ACC112 (cell line): ENCODE measurements around the gene OTX2.

Experiments
- H2AFZ ChIP-seq: fragments of 200-600 bp; sonication (generic); one replicate; pipeline ENCODE4 v1.6.0; 2017; ENCODE audit warnings: antibody characterized with exemption, low read length; ENCODE audit not compliant: unreplicated experiment
- H3K27ac ChIP-seq: fragments of 200-600 bp; sonication (generic); 2 replicates; pipeline ENCODE4 v1.5.1; 2014; ENCODE audit warnings: low read depth, mild to moderate bottlenecking, antibody characterized with exemption, low read length, moderate library complexity
- H3K27me3 ChIP-seq: fragments of 200-600 bp; sonication (generic); 2 replicates; pipeline ENCODE4 v1.6.1; 2014; ENCODE audit warnings: mild to moderate bottlenecking, antibody characterized with exemption, low read length, moderate library complexity, mixed read lengths; ENCODE audit not compliant: insufficient read depth
- H3K36me3 ChIP-seq: fragments of 200-600 bp; sonication (generic); 2 replicates; pipeline ENCODE4 v1.6.1; 2016; ENCODE audit warnings: mild to moderate bottlenecking, antibody characterized with exemption, low read length, moderate library complexity, mixed read lengths; ENCODE audit not compliant: insufficient read depth
- H3K4me1 ChIP-seq: fragments of 200-600 bp; sonication (generic); one replicate; pipeline ENCODE4 v1.6.1; 2016; ENCODE audit warnings: low read length, mixed read lengths; ENCODE audit not compliant: insufficient read depth, unreplicated experiment, control insufficient read depth
- H3K4me3 ChIP-seq: fragments of 200-600 bp; sonication (generic); 2 replicates; pipeline ENCODE4 v1.5.1; 2014; ENCODE audit warnings: mild to moderate bottlenecking, low read depth, low read length
- H3K79me2 ChIP-seq: fragments of 200-600 bp; sonication (generic); one replicate; pipeline ENCODE4 v1.6.0; 2016; ENCODE audit warnings: low read length; ENCODE audit not compliant: control insufficient read depth, unreplicated experiment, insufficient read depth

OTX2 gene

GRCh38 chr14:56810147-56810719, at the start of gene OTX2:
OTX2 (minus strand) TSS chr14:56810479; CDS start chr14:56805456, 5,023 bp downstream.
- no peak within 1 kb of the TSS for H3K4me3 ChIP-seq
- H3K27me3 ChIP-seq = peaks cover 98% of the 10 kb centered on the region

GRCh38 chr14:56858422-56858821, 48.1 kb upstream of the OTX2 start:
- peaks cover 13% of the 10 kb centered on the region; the same call in 1 of the 2 replicates for H3K27me3 ChIP-seq
- no peak overlapping the region for H2AFZ ChIP-seq
- no peaks in the 10 kb centered on the region for H3K4me1 ChIP-seq
- no peaks in the 10 kb centered on the region for H3K79me2 ChIP-seq
- H3K4me3 ChIP-seq = no peak overlapping the region
- H3K27ac ChIP-seq = no peak overlapping the region
- H3K36me3 ChIP-seq = no peaks in the 10 kb centered on the region

More at GRCh38 chr14:56810147-56810719, at the start of gene OTX2:
- Histone ChIP-seq H3K27ac (no peak within 1 kb of the TSS), H2AFZ (no peak within 1 kb of the TSS), H3K4me1 (no peaks in the 10 kb centered on the region), H3K36me3 (no peaks in the 10 kb centered on the region), H3K79me2 (no peaks in the 10 kb centered on the region)

- no peak overlapping the region for H3K27ac ChIP-seq
- no peaks in the 10 kb centered on the region for H3K79me2 ChIP-seq
- no peaks in the 10 kb centered on the region for H3K4me1 ChIP-seq
- H3K4me3 ChIP-seq = no peak overlapping the region
- H3K27me3 ChIP-seq = peaks cover 13% of the 10 kb centered on the region; the same call in 1 of the 2 replicates
- H3K36me3 ChIP-seq = no peaks in the 10 kb centered on the region
- no peak overlapping the region for H2AFZ ChIP-seq
Observed at GRCh38 chr14:56857216-56857615, 46.9 kb upstream of the OTX2 start.

GRCh38 chr14:56855891-56856461, 45.7 kb upstream of the OTX2 start:
- H3K4me1 ChIP-seq = no peaks in the 10 kb centered on the region
- no peaks in the 10 kb centered on the region for H3K36me3 ChIP-seq
- H2AFZ ChIP-seq = no peak overlapping the region
- H3K27ac ChIP-seq = no peak overlapping the region
- H3K79me2 ChIP-seq = no peaks in the 10 kb centered on the region
- H3K4me3 ChIP-seq = no peak overlapping the region
- peaks cover 13% of the 10 kb centered on the region; the same call in 1 of the 2 replicates for H3K27me3 ChIP-seq

- Histone ChIP-seq H2AFZ (no peak overlapping the region), H3K27ac (no peak overlapping the region), H3K79me2 (no peaks in the 10 kb centered on the region), H3K36me3 (no peaks in the 10 kb centered on the region), H3K27me3 (peaks cover 13% of the 10 kb centered on the region; the same call in 1 of the 2 replicates), H3K4me3 (no peak overlapping the region), H3K4me1 (no peaks in the 10 kb centered on the region)
Observed at GRCh38 chr14:56854325-56854724, 44.0 kb upstream of the OTX2 start.

GRCh38 chr14:56846970-56847930, 37.0 kb upstream of the OTX2 start:
- Histone ChIP-seq H2AFZ (no peak overlapping the region), H3K79me2 (no peaks in the 10 kb centered on the region), H3K27ac (no peak overlapping the region), H3K4me3 (no peak overlapping the region), H3K4me1 (no peaks in the 10 kb centered on the region), H3K27me3 (no peaks in the 10 kb centered on the region), H3K36me3 (no peaks in the 10 kb centered on the region)

GRCh38 chr14:56844406-56845002, 34.2 kb upstream of the OTX2 start:
- Histone ChIP-seq H3K4me3 (no peak overlapping the region), H3K79me2 (no peaks in the 10 kb centered on the region), H3K36me3 (no peaks in the 10 kb centered on the region), H3K4me1 (no peaks in the 10 kb centered on the region), H3K27ac (no peak overlapping the region), H2AFZ (no peak overlapping the region), H3K27me3 (no peaks in the 10 kb centered on the region)

GRCh38 chr14:56841611-56842010, 31.3 kb upstream of the OTX2 start:
- H3K27me3 ChIP-seq = no peaks in the 10 kb centered on the region
- no peaks in the 10 kb centered on the region for H3K79me2 ChIP-seq
- H3K4me3 ChIP-seq = no peak overlapping the region
- no peak overlapping the region for H2AFZ ChIP-seq
- H3K27ac ChIP-seq = no peak overlapping the region
- no peaks in the 10 kb centered on the region for H3K4me1 ChIP-seq
- no peaks in the 10 kb centered on the region for H3K36me3 ChIP-seq

GRCh38 chr14:56840221-56840620, 29.9 kb upstream of the OTX2 start:
- no peaks in the 10 kb centered on the region for H3K36me3 ChIP-seq
- no peak overlapping the region for H3K27ac ChIP-seq
- no peaks in the 10 kb centered on the region for H3K27me3 ChIP-seq

GRCh38 chr14:56829151-56829550, 18.9 kb upstream of the OTX2 start:
- no peak overlapping the region for H3K4me3 ChIP-seq

More at GRCh38 chr14:56840221-56840620, 29.9 kb upstream of the OTX2 start:
- H3K4me3 ChIP-seq = no peak overlapping the region
- H2AFZ ChIP-seq = no peak overlapping the region
- H3K4me1 ChIP-seq = no peaks in the 10 kb centered on the region
- no peaks in the 10 kb centered on the region for H3K79me2 ChIP-seq

More at GRCh38 chr14:56829151-56829550, 18.9 kb upstream of the OTX2 start:
- Histone ChIP-seq H3K79me2 (no peaks in the 10 kb centered on the region), H2AFZ (no peak overlapping the region), H3K27me3 (no peaks in the 10 kb centered on the region), H3K36me3 (no peaks in the 10 kb centered on the region), H3K4me1 (no peaks in the 10 kb centered on the region), H3K27ac (no peak overlapping the region)
